K562 (cell line): Measurements from ENCODE around the gene CDKN2C. TPM values are rescaled to one million over a fixed set of nuclear protein-coding genes. Genes with fewer than 3 reads are reported as not detected.
A peak's percentile ranks its signal among the peaks of the same experiment; 100 is the strongest.

Source experiments
- ADNP ChIP-seq: fragments of 200-800 bp; sonication (Bioruptor generic); IDR thresholded peaks from 2 replicates; pipeline ENCODE4 v1.6.1; 2016; ENCODE audit warnings: missing genetic modification characterization, missing compliant biosample characterization
- CAMTA2 ChIP-seq: fragments of 250-450 bp; sonication (Bioruptor Pico); conservative IDR thresholded peaks from 2 replicates; pipeline ENCODE4 v1.5.1; 2022
- CBFB ChIP-seq: sonication (generic); formaldehyde crosslinking; IDR thresholded peaks from 2 replicates; pipeline ENCODE4 v1.4.0; 2020; ENCODE audit warnings: mild to moderate bottlenecking, missing genetic modification reagents
- CBX5 ChIP-seq: IDR thresholded peaks from 2 replicates; pipeline ENCODE4 v1.6.1; 2014; ENCODE audit warnings: low read depth, borderline replicate concordance
- ETS2 ChIP-seq: IDR thresholded peaks from 2 replicates; pipeline ENCODE4 v1.6.1; 2016; ENCODE audit warnings: borderline replicate concordance, missing genetic modification characterization, mild to moderate bottlenecking, moderate library complexity, missing compliant biosample characterization; ENCODE audit not compliant: poor library complexity, severe bottlenecking
- FOS ChIP-seq: IDR thresholded peaks from 3 replicates; pipeline ENCODE4 v1.6.1; 2011; ENCODE audit not compliant: insufficient read length; ENCODE audit errors: extremely low read depth
- HDAC3 ChIP-seq: fragments of 450-650 bp; IDR thresholded peaks from 2 replicates; pipeline ENCODE4 v1.6.1; 2018; ENCODE audit warnings: borderline replicate concordance, mild to moderate bottlenecking, moderate library complexity; ENCODE audit not compliant: partially characterized antibody
- HMGN3 ChIP-seq: IDR thresholded peaks from 2 replicates; pipeline ENCODE4 v1.6.1; 2011; ENCODE audit warnings: borderline replicate concordance, low read depth, mild to moderate bottlenecking, mixed read lengths, low read length; ENCODE audit not compliant: insufficient read length; ENCODE audit errors: extremely low read depth
- ILK ChIP-seq: fragments of 450-650 bp; IDR thresholded peaks from 2 replicates; pipeline ENCODE4 v1.6.1; 2016; ENCODE audit warnings: missing genetic modification characterization, low read depth, mild to moderate bottlenecking, missing compliant biosample characterization, moderate library complexity, borderline replicate concordance
- IRF2 ChIP-seq: sonication (generic); formaldehyde crosslinking; IDR thresholded peaks from 2 replicates; pipeline ENCODE4 v1.8.1; 2022; ENCODE audit warnings: mild to moderate bottlenecking, missing genetic modification reagents
- L3MBTL2 ChIP-seq: fragments of 450-650 bp; IDR thresholded peaks from 2 replicates; pipeline ENCODE4 v1.6.1; 2016; ENCODE audit warnings: mild to moderate bottlenecking, moderate library complexity
- MBD1 ChIP-seq: fragments of 250-450 bp; sonication (Bioruptor Pico); IDR thresholded peaks from 2 replicates; pipeline ENCODE4 v1.8.0; 2022; ENCODE audit warnings: inconsistent platforms
- NONO ChIP-seq, 2 experiments: fragments of 200-400 bp in 1 of 2; fragments of 450-650 bp in 1 of 2; formaldehyde crosslinking in 1 of 2; IDR thresholded peaks; 2 replicates each; pipeline ENCODE4 v1.6.1; 2017; ENCODE audit warnings: low read depth in 2 of 2, mild to moderate bottlenecking in 2 of 2, moderate library complexity in 2 of 2, low read length in 1 of 2
- NR3C1 ChIP-seq: sonication (generic); formaldehyde crosslinking; IDR thresholded peaks from 2 replicates; pipeline ENCODE4 v1.8.1; 2022; ENCODE audit warnings: missing genetic modification reagents
- PHF20 ChIP-seq: fragments of 450-650 bp; IDR thresholded peaks from 2 replicates; pipeline ENCODE4 v1.6.1; 2018; ENCODE audit not compliant: partially characterized antibody
- SRSF7 ChIP-seq: fragments of 200-400 bp; formaldehyde crosslinking; optimal IDR thresholded peaks from 2 replicates; pipeline ENCODE3; 2017; ENCODE audit warnings: mild to moderate bottlenecking, low read depth, low read length
- TEAD4 ChIP-seq, 2 experiments: sonication (generic) in 1 of 2; formaldehyde crosslinking in 1 of 2; IDR thresholded peaks; 2 replicates each; pipeline versions ENCODE4 v1.6.1 to v1.8.0; 2012 to 2022; ENCODE audit warnings: borderline replicate concordance in 1 of 2, inconsistent platforms in 1 of 2, low read length in 1 of 2, mild to moderate bottlenecking in 1 of 2, missing genetic modification reagents in 1 of 2
- ZFP1 ChIP-seq: fragments of 450-650 bp; formaldehyde crosslinking; IDR thresholded peaks from 2 replicates; pipeline ENCODE4 v1.4.0; 2020; ENCODE audit warnings: mild to moderate bottlenecking, mixed read lengths
- ZNF224 ChIP-seq: sonication (generic); formaldehyde crosslinking; IDR thresholded peaks from 2 replicates; pipeline ENCODE4 v1.8.0; 2022; ENCODE audit warnings: mild to moderate bottlenecking, missing genetic modification reagents
- polyA plus RNA-seq, 8 experiments: library from polyadenylated mRNA; depleted of rRNA in 4 of 8; stranded (reverse) in 5 of 8; unstranded in 3 of 8; fragments of >200 nt; fragmentation: Nextera tagmentation in 2 of 8; fragmentation: Illumina TruSeq in 1 of 8; extraction: Ambion mirVana in 2 of 8; extraction: Trizol in 1 of 8; gene quantifications; 2 replicates each; pipeline versions ENCODE4 v1.2.1 to v1.2.3, GENCODE V29; 2011 to 2014; ENCODE audit warnings: inconsistent platforms in 1 of 8, missing spikeins in 1 of 8
- total RNA-seq, 7 experiments: library from RNA; depleted of rRNA in 6 of 7; stranded (reverse); fragments of >200 nt in 6 of 7; fragmentation: Illumina TruSeq in 2 of 7; extraction: Trizol in 2 of 7; gene quantifications; 2 replicates each; pipeline versions ENCODE4 v1.2.1 to v1.2.3, GENCODE V29; 2011 to 2021; ENCODE audit warnings: low replicate concordance in 1 of 7
- TF ChIP-seq, protein P1 (sequence below): IDR thresholded peaks from 2 replicates; pipeline ENCODE4 v1.6.1; 2011; ENCODE audit not compliant: insufficient read length; ENCODE audit errors: extremely low read depth
- TF ChIP-seq, protein P2 (sequence below): fragments of 450-650 bp; IDR thresholded peaks from 2 replicates; pipeline ENCODE4 v1.6.1; 2018; ENCODE audit warnings: mild to moderate bottlenecking, low read depth; ENCODE audit not compliant: partially characterized antibody
- TF ChIP-seq, protein P3 (sequence below): fragments of 250-450 bp; sonication (Bioruptor Pico); IDR thresholded peaks from 2 replicates; pipeline ENCODE4 v1.8.0; 2022; ENCODE audit warnings: inconsistent platforms, mild to moderate bottlenecking, moderate library complexity, borderline replicate concordance

The CDKN2C gene
- total and polyA plus RNA-seq, 9 of the 15 experiments (the other 6 are each of a cell fraction or from before 2014, with no cell fraction given) = 11.9 to 74.3 (median 45.9) TPM

- TF ChIP-seq ZNF224 (CRISPR knock-in tag) (no peak), CBX5 (no peak), CAMTA2 (no peak), IRF2 (CRISPR knock-in tag) (no peak), HDAC3 (no peak), PHF20 (no peak), MBD1 (CRISPR knock-in tag) (no peak), ETS2 (no peak), ZFP1 (CRISPR knock-in tag) (no peak), SRSF7 (no peak), HMGN3 (peak; percentile 35), NR3C1 (CRISPR knock-in tag) (no peak), L3MBTL2 (no peak), CBFB (no peak), FOS (no peak), TEAD4 (IDR thresholded peaks at IDR 0.05; ENCODE audit: low read length) (no peak), TEAD4 (CRISPR knock-in tag; IDR thresholded peaks at IDR 0.05; ENCODE audit: borderline replicate concordance) (no peak), NONO (IDR thresholded peaks at IDR 0.05; ENCODE audit: low read depth in 2 of 2, low read length in 1 of 2) (peak in 1 of 2 experiments; percentile 50; a peak in 2 of 4 replicates), ADNP (tag) (no peak), ILK (tag) (no peak)
- TF ChIP-seq, protein P1, sequence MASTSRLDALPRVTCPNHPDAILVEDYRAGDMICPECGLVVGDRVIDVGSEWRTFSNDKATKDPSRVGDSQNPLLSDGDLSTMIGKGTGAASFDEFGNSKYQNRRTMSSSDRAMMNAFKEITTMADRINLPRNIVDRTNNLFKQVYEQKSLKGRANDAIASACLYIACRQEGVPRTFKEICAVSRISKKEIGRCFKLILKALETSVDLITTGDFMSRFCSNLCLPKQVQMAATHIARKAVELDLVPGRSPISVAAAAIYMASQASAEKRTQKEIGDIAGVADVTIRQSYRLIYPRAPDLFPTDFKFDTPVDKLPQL = no peak
- TF ChIP-seq, protein P2, sequence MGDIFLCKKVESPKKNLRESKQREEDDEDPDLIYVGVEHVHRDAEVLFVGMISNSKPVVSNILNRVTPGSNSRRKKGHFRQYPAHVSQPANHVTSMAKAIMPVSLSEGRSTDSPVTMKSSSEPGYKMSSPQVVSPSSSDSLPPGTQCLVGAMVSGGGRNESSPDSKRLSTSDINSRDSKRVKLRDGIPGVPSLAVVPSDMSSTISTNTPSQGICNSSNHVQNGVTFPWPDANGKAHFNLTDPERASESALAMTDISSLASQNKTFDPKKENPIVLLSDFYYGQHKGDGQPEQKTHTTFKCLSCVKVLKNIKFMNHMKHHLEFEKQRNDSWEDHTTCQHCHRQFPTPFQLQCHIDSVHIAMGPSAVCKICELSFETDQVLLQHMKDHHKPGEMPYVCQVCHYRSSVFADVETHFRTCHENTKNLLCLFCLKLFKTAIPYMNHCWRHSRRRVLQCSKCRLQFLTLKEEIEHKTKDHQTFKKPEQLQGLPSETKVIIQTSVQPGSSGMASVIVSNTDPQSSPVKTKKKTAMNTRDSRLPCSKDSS = no peak
- TF ChIP-seq, protein P3, sequence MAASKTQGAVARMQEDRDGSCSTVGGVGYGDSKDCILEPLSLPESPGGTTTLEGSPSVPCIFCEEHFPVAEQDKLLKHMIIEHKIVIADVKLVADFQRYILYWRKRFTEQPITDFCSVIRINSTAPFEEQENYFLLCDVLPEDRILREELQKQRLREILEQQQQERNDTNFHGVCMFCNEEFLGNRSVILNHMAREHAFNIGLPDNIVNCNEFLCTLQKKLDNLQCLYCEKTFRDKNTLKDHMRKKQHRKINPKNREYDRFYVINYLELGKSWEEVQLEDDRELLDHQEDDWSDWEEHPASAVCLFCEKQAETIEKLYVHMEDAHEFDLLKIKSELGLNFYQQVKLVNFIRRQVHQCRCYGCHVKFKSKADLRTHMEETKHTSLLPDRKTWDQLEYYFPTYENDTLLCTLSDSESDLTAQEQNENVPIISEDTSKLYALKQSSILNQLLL (CRISPR knock-in tag) = no peak
These were observed 8.3 kb downstream of the CDKN2C start (continued) for GRCh38 chr1:50978144-50978851.
